HG02642 (cell line): ENCODE results near the gene PIGM.
"Not testable (repeated sequence)": the region's sequence is repeated elsewhere in the genome, so short reads cannot be mapped to it uniquely, and the experiment has no call there.

Source experiments
- ATAC-seq: cut with Tn5 transposase; IDR thresholded peaks from one replicate; pipeline ENCODE4 v1.9.1; 2021; ENCODE audit warnings: mild to moderate bottlenecking; ENCODE audit not compliant: unreplicated experiment, poor library complexity

The PIGM gene

DNA sequence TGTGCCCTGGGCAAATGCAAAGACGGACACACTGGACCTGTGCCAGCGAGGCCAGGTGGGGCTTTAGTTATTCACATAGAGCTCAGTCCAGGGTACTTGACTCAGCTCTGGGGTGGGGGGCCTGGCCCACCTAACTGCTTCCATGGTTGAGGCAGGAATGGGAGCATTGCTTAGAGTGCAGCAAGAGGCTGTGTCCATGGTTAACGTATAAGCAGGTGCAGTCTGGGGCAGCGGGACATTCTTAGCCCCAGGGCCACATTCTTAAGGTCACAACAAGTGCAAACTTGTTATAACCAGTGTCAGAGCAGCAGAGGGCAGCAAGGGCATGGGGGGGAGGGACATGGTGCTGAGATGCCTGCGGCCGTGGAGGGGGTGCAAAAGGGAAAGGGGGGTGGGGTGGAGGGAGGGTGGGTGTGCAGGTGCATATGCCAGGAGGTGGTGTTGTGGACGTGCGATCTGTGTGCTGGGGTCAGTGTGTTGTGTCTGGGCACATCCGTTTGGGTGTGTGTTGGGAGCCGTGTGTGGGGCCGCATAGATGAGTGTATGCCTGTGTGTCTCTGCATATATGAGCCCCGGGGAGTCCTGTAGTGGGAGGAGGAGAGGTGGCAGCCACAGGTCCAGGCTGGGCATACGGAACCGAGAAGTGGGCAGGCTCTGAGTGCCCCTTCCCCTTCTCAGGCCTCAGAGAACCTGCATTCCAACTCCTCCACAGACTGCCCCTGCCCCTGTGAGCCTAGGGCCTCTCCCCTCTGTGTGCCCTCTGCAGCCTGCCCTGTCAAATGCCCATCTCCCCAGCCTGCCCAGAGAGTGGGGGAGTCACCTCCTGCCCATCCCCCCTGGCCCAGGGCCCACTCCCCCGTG is 29.8 kb upstream of the PIGM start:
- no peak for ATAC-seq

- no peak for ATAC-seq
Observed at GRCh38 chr1:160058087-160058486, 26.3 kb upstream of the PIGM start.

DNA sequence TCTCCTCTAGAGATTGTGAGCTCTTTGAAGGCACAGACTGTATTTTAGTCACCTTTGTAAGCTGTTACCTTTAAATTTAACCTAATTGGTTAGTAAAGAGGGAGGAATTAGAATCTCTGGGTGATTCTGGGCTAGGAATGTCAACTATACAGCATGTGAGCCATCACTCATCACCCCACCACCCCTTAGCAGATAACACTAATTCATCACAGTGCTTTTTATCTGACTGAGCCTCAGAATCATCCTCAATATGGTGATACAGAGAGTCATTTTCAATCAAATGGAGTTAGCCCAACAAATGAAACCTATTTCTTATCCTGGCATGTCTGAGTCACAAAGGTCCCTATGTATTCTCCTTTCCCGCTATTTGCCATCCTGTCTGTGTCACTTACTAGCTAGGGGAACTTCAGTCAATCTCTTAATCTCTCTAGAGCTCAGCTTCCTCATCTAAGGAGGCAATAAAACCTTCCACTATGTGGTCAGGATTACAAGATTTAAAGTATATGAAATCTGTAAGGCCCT is 24.9 kb upstream of the PIGM start:
- no peak for ATAC-seq

GRCh38 chr1:160053548-160054365 is 22.0 kb upstream of the PIGM start:
- no peak for ATAC-seq

GRCh38 chr1:160052936-160053335 is 21.1 kb upstream of the PIGM start:
- no peak for ATAC-seq

GRCh38 chr1:160050619-160051018 is 18.8 kb upstream of the PIGM start:
- no peak for ATAC-seq

DNA sequence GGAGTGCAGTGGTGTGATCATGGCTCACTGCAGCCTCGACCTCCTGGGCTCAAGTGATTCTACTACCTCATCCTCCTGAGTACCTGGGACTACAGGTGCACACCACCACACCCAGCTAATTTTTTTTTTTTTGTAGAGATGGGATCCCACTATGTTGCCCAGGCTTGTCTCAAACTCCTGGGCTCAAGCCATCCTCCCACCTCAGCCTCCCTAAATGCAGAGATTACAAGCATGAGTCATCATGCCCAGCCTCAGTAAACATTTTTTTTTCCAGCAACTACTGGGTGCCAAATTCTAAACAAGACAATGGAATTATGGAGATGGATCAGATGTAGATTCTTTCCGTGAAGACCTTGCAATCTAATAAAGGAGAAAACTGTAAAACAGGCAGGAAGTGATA is 18.4 kb upstream of the PIGM start:
- ATAC-seq, result not testable (repeated sequence)

DNA sequence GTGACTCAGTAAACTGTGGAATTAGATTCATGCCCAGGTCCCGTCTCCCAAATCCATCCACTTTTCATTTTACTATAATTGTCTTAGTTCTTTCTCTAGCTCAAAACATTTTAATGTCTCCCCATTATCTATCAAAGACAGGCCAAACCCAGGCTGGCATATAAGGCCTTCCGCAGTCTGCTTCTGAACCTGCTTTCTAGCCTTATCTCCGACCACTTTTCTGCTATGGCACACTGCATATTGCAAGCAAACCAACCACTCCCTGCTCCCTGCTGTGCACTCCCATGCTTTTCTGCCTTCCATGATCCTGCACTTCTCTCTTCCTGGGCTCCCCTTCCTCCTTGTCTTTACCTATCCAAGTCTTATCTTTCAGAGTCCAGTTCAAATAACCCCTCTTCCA is 17.3 kb upstream of the PIGM start:
- no peak for ATAC-seq

GRCh38 chr1:160048335-160048734 is 16.5 kb upstream of the PIGM start:
- no peak for ATAC-seq

DNA sequence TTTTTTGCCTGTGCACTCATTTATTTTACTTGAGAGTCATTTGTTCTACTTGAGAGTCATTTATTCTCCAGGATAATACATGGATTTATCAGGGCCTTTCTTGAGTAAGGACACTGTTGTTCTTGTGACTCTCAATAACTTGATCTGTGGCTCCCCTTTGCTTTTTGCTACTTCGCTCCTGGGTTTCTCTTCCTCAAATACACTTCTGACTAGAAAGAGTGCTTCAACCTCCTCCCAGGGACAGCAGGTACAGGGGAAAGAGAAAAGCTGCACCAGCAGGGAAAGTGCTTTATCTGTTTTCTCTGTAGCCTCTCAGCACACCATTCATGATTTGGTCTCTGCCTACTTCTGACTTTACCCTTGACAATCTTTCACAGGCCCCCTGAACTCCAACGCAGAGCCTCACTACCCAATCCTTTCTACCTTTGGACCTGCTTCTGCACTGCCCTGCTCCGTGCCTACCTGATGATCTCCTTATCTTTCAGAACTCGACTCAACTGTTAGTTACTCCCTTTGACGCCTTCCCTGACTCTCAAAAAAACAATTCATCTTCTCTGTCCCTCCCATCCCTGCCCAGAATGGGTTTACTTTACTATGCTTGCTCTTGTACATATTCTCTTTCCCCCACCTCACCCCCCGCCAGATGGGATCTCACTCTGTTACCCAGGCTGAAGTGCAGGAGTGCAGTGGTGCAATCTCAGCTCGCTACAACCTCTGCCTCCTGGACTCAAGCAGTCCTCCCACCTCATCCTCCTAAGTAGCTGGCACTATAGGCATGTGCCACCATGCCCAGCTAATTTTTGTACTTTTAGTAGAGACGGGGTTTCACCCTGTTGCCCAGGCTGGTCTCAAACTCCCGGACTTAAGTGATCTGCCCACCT is 15.6 kb upstream of the PIGM start:
- ATAC-seq, result peak; percentile 49

- peak; percentile 70 for ATAC-seq
Observed at GRCh38 chr1:160046494-160047110, 14.8 kb upstream of the PIGM start.

- no peak for ATAC-seq
Observed at GRCh38 chr1:160045653-160046052, 13.9 kb upstream of the PIGM start.

GRCh38 chr1:160043543-160043942 is 11.8 kb upstream of the PIGM start:
- no peak for ATAC-seq

- ATAC-seq, result no peak
Observed at GRCh38 chr1:160040476-160040875, 8.7 kb upstream of the PIGM start.

- no peak for ATAC-seq
Observed at GRCh38 chr1:160032165-160032820, 503 bp upstream of the PIGM start.

GRCh38 chr1:160030657-160031364 is 979 bp downstream of the PIGM start:
- ATAC-seq, result peak; percentile 1

DNA sequence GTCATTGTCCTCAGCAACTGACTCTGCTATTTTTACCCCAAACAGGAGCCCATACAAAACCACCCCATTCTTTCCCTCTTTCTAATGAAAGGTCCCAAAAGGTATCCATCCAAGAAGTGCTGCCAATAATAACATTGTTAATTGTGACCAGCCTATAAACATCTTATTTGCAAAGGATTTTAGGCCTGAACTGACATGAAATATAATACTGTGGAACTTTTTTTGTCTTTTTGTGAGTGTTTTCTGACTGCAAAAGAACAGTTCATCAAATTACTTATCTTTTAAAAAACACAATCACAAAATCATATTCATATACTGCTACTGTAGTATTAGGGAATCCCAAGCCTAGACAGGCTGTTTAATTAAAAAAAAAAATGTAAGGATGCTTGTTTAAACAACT is 3.4 kb downstream of the PIGM start:
- ATAC-seq, result no peak

GRCh38 chr1:160025314-160025713 is 6.5 kb downstream of the PIGM start:
- no peak for ATAC-seq
